ENCODE measurements around the gene ARMC9.

DNA sequence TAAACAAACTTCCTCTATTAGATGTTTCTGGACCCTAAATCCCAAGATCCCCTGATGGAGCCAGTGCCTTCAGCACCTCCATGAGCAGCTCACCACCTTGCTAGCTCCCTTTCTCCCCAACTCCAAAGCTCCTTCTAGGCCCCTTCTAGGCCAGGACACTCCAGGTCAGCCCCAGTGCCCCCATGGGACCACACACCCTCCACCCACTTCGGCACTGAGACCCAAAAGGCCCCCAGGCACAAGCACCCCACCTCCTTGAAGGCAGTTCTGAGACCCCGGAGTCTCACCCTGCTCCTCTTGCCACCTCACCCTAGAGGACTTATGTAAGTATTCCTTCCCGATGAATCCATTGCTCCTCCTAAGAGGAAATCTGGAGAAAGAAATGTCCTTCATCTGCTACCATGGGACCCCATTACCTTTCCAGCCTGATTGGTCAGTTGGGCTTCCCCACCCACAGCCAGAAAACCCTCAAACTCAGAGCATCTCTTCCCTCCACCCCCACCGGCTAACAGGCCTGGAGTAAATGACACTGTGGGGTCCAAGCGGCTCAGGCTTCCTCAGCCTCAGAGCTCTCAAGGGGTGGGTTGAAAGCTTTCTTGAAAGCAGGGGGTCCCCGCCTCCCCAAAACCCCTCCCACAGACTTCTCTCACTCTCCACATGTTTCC lies 9.8 kb upstream of the ARMC9 start:
- TF ChIP-seq, protein P1, sequence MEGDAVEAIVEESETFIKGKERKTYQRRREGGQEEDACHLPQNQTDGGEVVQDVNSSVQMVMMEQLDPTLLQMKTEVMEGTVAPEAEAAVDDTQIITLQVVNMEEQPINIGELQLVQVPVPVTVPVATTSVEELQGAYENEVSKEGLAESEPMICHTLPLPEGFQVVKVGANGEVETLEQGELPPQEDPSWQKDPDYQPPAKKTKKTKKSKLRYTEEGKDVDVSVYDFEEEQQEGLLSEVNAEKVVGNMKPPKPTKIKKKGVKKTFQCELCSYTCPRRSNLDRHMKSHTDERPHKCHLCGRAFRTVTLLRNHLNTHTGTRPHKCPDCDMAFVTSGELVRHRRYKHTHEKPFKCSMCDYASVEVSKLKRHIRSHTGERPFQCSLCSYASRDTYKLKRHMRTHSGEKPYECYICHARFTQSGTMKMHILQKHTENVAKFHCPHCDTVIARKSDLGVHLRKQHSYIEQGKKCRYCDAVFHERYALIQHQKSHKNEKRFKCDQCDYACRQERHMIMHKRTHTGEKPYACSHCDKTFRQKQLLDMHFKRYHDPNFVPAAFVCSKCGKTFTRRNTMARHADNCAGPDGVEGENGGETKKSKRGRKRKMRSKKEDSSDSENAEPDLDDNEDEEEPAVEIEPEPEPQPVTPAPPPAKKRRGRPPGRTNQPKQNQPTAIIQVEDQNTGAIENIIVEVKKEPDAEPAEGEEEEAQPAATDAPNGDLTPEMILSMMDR (IDR thresholded peaks at IDR 0.05): no peak
- no peak for TF ChIP-seq POLR2AphosphoS5 (IDR thresholded peaks at IDR 0.05; ENCODE audit: low read depth, low read length)
